ENCODE measurements around the gene POLR1G.

Gene POLR1G

GRCh38 chr19:45448425-45448756 is 41.9 kb downstream of the POLR1G start:
- no peak for DNase-seq

DNA sequence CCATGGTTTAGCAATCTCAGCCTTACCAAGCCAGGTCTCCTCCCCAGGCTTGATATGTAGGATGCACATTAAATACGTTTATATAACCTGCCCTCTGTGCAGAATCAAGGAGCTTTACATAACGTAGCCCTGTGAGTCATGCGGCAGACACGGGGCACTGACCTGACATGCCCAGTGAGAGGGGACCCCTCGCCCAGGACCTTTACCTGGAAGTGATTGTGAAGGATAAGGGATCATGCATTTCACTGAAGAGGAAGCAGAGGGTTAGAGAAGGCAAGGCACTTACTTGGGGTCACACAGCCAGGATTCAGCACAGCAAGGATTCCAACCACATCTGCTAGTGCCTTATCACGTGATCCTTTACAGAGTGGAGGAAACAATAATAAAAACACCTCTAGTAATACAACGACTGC is 42.4 kb downstream of the POLR1G start:
- DNase-seq: no peak

- DNase-seq: peak in 1 of 2 experiments; percentile 73
These were observed 43.5 kb downstream of the POLR1G start for GRCh38 chr19:45450012-45450333.

GRCh38 chr19:45451131-45451849 is 44.8 kb downstream of the POLR1G start:
- no peak for DNase-seq

DNA sequence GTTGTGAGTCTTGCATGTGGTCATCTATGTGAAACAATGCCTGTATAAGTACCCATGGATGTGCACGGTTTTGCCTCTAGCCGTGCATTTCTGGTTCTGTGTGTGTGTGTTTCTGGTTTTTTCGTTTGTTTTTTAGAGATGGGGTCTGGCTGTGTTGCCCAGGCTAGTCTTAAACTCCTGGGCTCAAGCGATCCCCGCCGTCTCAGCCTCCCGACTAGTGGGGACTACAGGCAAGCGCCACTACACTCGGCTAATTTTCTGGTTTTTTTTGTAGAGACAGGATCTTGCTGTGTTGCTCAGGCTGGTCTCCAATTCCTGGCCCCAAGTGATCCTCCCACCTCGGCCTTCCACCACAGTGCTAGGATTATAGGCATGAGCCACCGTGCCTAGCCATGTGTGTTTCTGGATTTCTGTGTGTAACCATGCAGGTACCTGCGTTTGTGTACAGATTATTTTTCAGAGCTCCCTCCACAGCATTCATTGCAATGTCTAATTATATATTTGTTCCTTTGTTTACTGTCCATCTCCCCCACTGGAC is 45.5 kb downstream of the POLR1G start:
- no peak for DNase-seq

GRCh38 chr19:45455707-45456499 is 49.5 kb downstream of the POLR1G start:
- no peak for DNase-seq

DNA sequence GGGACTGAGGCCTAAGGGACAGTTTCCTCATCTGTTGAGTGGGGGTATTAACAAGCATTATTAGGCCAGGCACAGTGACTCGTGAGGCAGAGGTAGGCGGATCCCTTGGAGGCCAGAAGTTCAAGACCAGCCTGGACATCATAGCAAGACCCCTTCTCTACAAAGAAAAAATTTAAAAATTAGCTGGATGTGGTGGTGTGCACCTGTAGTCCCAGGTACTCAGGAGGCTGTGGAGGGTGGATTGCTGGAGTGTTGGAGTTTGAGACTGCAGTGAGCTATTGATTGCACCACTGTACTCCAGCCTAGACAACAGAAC is 50.0 kb downstream of the POLR1G start:
- no peak for DNase-seq

- no peak for DNase-seq
These were observed 51.3 kb downstream of the POLR1G start for GRCh38 chr19:45457776-45458175.
